T-helper 1 cell treated with Interleukin-12 subunit alpha and Interleukin-12 subunit beta and Interleukin-4 antibody, amounts not matched to agents 30 μg/mL and 1 μg/mL, for 36 hours (primary cell): ENCODE data around the gene PDCD4.

Experiments
- H3K27ac Mint-ChIP-seq: one replicate; pipeline ENCODE4 v1.8.0; 2021; ENCODE audit warnings: mild to moderate bottlenecking, mixed read lengths
- H3K27me3 Mint-ChIP-seq: one replicate; pipeline ENCODE4 v1.8.0; 2021; ENCODE audit warnings: low read depth, mixed read lengths
- H3K36me3 Mint-ChIP-seq: one replicate; pipeline ENCODE4 v1.8.0; 2021; ENCODE audit warnings: low read depth, mixed read lengths
- H3K4me1 Mint-ChIP-seq: one replicate; pipeline ENCODE4 v1.8.0; 2021; ENCODE audit warnings: low read depth, mixed read lengths
- H3K4me3 Mint-ChIP-seq: one replicate; pipeline ENCODE4 v1.8.0; 2021; ENCODE audit warnings: mild to moderate bottlenecking, moderate library complexity, mixed read lengths
- H3K9me3 Mint-ChIP-seq: one replicate; pipeline ENCODE4 v1.8.0; 2021; ENCODE audit warnings: mixed read lengths

The PDCD4 gene

DNA sequence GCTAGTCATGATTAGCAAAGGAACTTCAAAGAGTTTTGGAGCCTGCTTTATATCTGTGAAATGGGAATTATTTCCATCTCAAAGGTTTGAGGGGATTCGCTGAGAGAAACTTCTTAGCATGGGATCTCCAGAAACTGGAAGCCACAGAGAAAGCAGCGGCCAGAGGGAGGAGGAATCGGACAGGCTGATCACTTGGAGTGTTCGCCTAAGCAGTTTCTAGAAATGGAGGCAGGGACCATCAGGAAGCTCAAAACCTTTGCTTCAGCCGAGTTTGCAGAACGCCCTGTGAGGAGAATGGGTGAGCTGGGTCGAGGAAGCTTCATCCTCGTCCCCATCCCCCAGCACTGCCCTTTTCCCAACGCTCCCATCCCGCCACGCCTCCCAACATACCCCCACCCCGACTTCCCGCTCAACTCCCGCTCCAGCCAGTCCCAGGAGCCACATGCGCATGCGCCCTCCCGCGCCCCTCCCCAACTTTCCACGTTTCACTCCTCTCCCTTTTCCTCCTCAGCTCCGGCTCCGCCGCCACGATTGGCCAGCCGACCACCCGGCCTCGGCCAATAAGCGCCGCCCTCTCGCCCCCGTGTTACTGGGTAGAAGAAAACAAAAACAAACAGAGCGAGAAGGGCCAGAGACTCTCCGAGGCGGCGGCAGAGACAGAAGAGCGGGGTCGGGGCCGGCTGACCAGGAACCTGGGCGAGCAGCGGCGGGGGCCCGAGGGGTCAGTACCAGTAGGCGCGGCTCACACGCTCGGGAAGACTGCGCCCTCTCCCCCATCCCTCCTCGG, at the start of gene PDCD4:
Gene PDCD4 (plus strand): TSS at position 631 of the 787 bp plus-strand sequence. CDS start 4,100 bp downstream, outside the sequence.
- peak within 1 kb of the TSS; percentile 95 for H3K27ac Mint-ChIP-seq
- peaks cover 10% of the 10 kb centered on the region for H3K36me3 Mint-ChIP-seq
- peaks cover 60% of the 10 kb centered on the region for H3K4me1 Mint-ChIP-seq
- H3K9me3 Mint-ChIP-seq, result no peaks in the 10 kb centered on the region
- no peaks in the 10 kb centered on the region for H3K27me3 Mint-ChIP-seq
- peak within 1 kb of the TSS; percentile 93 for H3K4me3 Mint-ChIP-seq

DNA sequence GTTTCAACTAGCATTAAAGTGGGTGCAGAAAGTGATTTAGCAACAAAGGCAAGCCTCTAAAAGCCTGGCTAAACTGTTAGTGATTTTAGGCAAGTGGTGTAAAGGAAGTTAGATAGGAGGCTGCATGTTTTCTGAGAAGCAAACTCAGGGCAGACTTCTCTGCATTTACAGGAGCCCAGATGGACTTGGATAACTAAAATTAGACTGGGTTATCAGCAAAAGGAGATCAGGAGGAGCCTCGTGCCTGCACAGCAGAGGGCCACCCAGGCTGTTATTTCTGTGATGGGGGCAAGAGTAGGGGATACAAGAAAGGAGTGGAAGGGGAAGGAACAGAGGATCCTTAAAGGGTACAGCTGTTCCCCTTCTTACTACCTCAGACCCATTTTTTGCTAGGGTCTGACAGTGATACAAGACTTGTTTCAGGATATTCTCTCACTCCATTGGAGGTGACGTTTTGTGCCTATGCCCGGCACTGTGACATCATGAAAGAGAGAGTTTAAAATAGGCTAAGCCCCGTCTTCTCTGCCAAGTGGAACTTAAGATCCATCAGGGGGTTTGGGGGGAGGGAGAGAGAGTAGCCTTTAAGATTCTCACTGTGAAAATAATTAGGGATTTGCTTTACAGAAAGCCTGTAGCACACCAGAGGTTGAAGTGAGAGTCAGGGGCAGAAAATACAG, 49.6 kb upstream of the PDCD4 start:
- peaks cover 11% of the 10 kb centered on the region for H3K4me1 Mint-ChIP-seq
- peaks cover 25% of the 10 kb centered on the region for H3K27me3 Mint-ChIP-seq
- H3K4me3 Mint-ChIP-seq, result no peak overlapping the region
- H3K36me3 Mint-ChIP-seq, result no peaks in the 10 kb centered on the region
- H3K9me3 Mint-ChIP-seq, result no peaks in the 10 kb centered on the region
- H3K27ac Mint-ChIP-seq, result peak overlapping the region; percentile 4

DNA sequence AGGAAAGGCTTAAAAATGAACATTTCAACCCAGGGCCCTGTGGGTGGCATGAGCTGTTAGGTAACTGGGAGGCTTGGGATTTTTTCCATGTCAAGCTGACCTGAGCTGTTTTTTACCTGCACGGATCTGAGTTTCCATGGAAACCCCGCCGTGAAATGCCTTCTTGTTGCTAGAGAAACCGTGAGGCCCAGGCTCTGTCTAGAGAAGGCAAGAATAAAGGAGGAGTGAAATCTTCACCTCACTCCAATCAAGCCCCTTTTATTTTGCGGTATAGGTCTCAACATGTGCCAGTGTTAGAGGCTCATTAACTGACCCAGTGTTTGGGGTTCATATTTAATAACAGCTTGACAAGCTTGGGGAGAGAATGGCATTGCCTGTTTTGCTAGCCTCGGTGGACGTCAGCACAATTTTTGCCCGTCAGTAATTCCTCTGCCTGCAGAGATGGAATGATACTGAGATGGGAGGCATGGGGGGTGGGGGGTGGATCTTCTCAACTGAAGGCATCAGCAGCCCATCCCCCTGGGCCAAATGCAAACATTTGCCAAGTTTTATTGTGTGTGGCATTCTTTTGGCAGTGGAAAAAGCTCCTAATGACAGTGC, 48.9 kb upstream of the PDCD4 start:
- Mint-ChIP-seq H3K4me3 (no peak overlapping the region), H3K9me3 (no peaks in the 10 kb centered on the region), H3K4me1 (peaks cover 6% of the 10 kb centered on the region), H3K36me3 (no peaks in the 10 kb centered on the region), H3K27ac (no peak overlapping the region), H3K27me3 (peaks cover 25% of the 10 kb centered on the region)

DNA sequence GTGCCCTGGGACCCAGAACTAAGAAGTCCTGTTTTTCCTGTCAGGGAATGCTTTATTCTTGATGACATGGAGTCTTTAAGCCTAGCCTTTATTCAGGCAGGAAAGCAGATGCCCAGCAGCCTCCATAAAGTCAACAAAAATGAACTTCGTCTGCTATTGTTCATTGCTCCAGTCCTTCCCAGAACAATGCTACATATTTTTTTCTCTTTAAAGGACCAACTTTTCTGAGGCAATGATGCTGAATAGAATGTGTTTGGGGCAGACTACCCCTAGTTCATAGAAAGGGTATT, 47.6 kb upstream of the PDCD4 start:
- Mint-ChIP-seq H3K27me3 (peaks cover 25% of the 10 kb centered on the region), H3K9me3 (no peaks in the 10 kb centered on the region), H3K27ac (no peak overlapping the region), H3K4me1 (peaks cover 8% of the 10 kb centered on the region), H3K4me3 (no peak overlapping the region), H3K36me3 (no peaks in the 10 kb centered on the region)

GRCh38 chr10:110824660-110825059, 47.1 kb upstream of the PDCD4 start:
- Mint-ChIP-seq H3K27me3 (peaks cover 25% of the 10 kb centered on the region), H3K4me3 (no peak overlapping the region), H3K36me3 (no peaks in the 10 kb centered on the region), H3K27ac (no peak overlapping the region), H3K4me1 (peaks cover 8% of the 10 kb centered on the region), H3K9me3 (no peaks in the 10 kb centered on the region)

- Mint-ChIP-seq H3K4me1 (peaks cover 8% of the 10 kb centered on the region), H3K36me3 (no peaks in the 10 kb centered on the region), H3K4me3 (no peak overlapping the region), H3K27ac (no peak overlapping the region), H3K9me3 (no peaks in the 10 kb centered on the region), H3K27me3 (peaks cover 25% of the 10 kb centered on the region)
Observed at GRCh38 chr10:110825508-110825907, 46.2 kb upstream of the PDCD4 start.

GRCh38 chr10:110827410-110827809, 44.3 kb upstream of the PDCD4 start:
- Mint-ChIP-seq H3K27ac (no peak overlapping the region), H3K9me3 (no peaks in the 10 kb centered on the region), H3K4me3 (no peak overlapping the region), H3K27me3 (peaks cover 22% of the 10 kb centered on the region), H3K36me3 (no peaks in the 10 kb centered on the region), H3K4me1 (peaks cover 4% of the 10 kb centered on the region)

DNA sequence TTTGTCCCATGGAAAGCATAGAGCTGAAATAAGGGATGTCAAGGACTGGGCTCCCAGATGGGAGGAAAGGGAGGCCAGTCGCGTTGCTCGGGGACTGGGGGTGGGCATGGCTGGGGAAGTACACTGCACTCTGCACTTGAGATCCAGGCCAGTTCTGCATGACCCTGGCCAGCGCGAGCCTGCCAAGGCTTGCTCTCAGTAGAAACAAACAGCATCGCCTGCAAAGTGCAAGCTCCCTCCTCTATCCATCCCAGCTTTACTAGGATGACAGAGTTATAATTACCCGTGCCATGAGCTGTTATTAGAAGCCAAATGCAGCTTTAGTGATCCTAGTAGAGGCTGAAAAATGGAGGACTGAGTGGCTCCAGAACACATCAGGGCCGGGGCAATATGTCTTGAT, 43.9 kb upstream of the PDCD4 start:
- Mint-ChIP-seq H3K27ac (no peak overlapping the region), H3K9me3 (no peaks in the 10 kb centered on the region), H3K36me3 (no peaks in the 10 kb centered on the region), H3K4me1 (peaks cover 4% of the 10 kb centered on the region), H3K27me3 (peaks cover 22% of the 10 kb centered on the region), H3K4me3 (no peak overlapping the region)

GRCh38 chr10:110828525-110828924, 43.2 kb upstream of the PDCD4 start:
- Mint-ChIP-seq H3K4me3 (no peak overlapping the region), H3K27me3 (peaks cover 22% of the 10 kb centered on the region), H3K27ac (no peak overlapping the region), H3K9me3 (no peaks in the 10 kb centered on the region), H3K4me1 (peaks cover 7% of the 10 kb centered on the region), H3K36me3 (no peaks in the 10 kb centered on the region)

DNA sequence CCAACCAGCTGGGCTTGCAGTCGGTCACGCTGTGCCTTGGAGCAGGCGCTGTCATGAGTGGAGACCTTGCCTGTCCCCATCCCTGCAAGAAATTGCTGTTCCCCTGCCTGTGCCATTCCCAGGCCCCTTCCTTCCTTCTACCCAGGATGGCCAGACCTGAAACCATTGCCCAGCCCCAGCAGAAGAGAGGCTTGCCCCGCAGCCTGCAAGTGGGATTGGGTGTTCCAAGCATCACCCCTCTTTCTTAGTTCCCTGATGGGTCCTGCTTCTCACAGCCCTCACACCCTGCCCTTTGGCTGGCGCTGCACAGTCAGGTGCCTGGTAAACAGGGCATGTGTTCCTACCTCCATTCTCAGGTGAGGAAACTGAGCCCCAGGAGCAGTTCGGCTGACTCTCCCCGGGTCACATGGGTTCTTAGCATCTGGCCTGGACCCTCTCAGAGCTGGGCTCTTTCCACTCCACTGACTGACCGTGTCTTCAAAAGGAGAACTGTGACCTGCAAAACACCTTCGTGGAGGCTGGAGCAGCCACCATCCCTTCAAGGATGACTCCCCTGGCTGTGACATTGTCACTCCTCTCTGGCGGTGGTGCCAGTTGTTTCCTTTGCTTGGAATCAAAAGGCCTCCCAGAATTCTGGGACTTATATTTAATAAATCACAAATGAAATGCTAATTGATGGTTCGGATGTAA, 41.9 kb upstream of the PDCD4 start:
- Mint-ChIP-seq H3K36me3 (peaks cover 2% of the 10 kb centered on the region), H3K9me3 (no peaks in the 10 kb centered on the region), H3K4me3 (no peak overlapping the region), H3K27ac (no peak overlapping the region), H3K4me1 (peaks cover 14% of the 10 kb centered on the region), H3K27me3 (peaks cover 17% of the 10 kb centered on the region)

GRCh38 chr10:110833234-110833940, 38.3 kb upstream of the PDCD4 start:
- H3K27ac Mint-ChIP-seq, result peak overlapping the region; percentile 69
- H3K9me3 Mint-ChIP-seq, result no peaks in the 10 kb centered on the region
- peaks cover 6% of the 10 kb centered on the region for H3K36me3 Mint-ChIP-seq
- H3K27me3 Mint-ChIP-seq, result no peaks in the 10 kb centered on the region
- no peak overlapping the region for H3K4me3 Mint-ChIP-seq
- H3K4me1 Mint-ChIP-seq, result peaks cover 22% of the 10 kb centered on the region

- Mint-ChIP-seq H3K4me1 (peaks cover 21% of the 10 kb centered on the region), H3K4me3 (no peak overlapping the region), H3K27ac (peak overlapping the region; percentile 66), H3K9me3 (no peaks in the 10 kb centered on the region), H3K27me3 (no peaks in the 10 kb centered on the region), H3K36me3 (peaks cover 6% of the 10 kb centered on the region)
Observed at GRCh38 chr10:110833941-110834628, 37.6 kb upstream of the PDCD4 start.

GRCh38 chr10:110834629-110835301, 37.0 kb upstream of the PDCD4 start:
- Mint-ChIP-seq H3K4me3 (no peak overlapping the region), H3K36me3 (peaks cover 6% of the 10 kb centered on the region), H3K27me3 (no peaks in the 10 kb centered on the region), H3K4me1 (peaks cover 21% of the 10 kb centered on the region), H3K27ac (peak overlapping the region; percentile 66), H3K9me3 (no peaks in the 10 kb centered on the region)
